Thoracic aorta (tissue), 2 donors: Measurements from ENCODE around the gene TMEM272. TPM values are rescaled to one million over a fixed set of nuclear protein-coding genes. Genes with fewer than 3 reads are reported as not detected.

ENCODE experiments used
- ATAC-seq: fragments of 150-250 bp; one replicate; pipeline ENCODE4 v1.8.0; 2017; ENCODE audit warnings: low read depth; ENCODE audit not compliant: insufficient number of reproducible peaks, low FRiP score
- DNase-seq: peaks from one replicate; pipeline ENCODE4 v3.0.0-alpha.2; 2020; ENCODE audit warnings: low spot score
- H3K27ac ChIP-seq, 2 donors: fragments of 200-600 bp; sonication (generic); 1 replicate in 1 of 2; 2 replicates in 1 of 2; pipeline ENCODE4 v1.5.1; 2016; ENCODE audit warnings: mild to moderate bottlenecking in 2 of 2, moderate library complexity in 2 of 2
- H3K27me3 ChIP-seq: fragments of 200-600 bp; sonication (generic); replicated peaks from 2 replicates; pipeline ENCODE4 v1.6.0; 2016; ENCODE audit warnings: mild to moderate bottlenecking; ENCODE audit not compliant: insufficient read depth
- H3K36me3 ChIP-seq: fragments of 200-600 bp; sonication (generic); one replicate; pipeline ENCODE4 v1.5.1; 2016
- H3K4me1 ChIP-seq, 2 donors: fragments of 200-600 bp; sonication (generic); 1 replicate in 1 of 2; 2 replicates in 1 of 2; pipeline versions ENCODE4 v1.5.1 to v1.6.0; 2016; ENCODE audit warnings: low read depth in 2 of 2, mild to moderate bottlenecking in 1 of 2; ENCODE audit not compliant: control insufficient read depth in 1 of 2
- H3K4me3 ChIP-seq: fragments of 200-600 bp; sonication (generic); 2 replicates; pipeline ENCODE4 v1.5.1; 2016; ENCODE audit warnings: mild to moderate bottlenecking
- H3K9me3 ChIP-seq: fragments of 200-600 bp; sonication (generic); 2 replicates; pipeline ENCODE4 v1.5.1; 2016
- CTCF ChIP-seq: fragments of 200-600 bp; sonication (generic); IDR thresholded peaks from one replicate; pipeline ENCODE4 v1.5.1; 2019; ENCODE audit warnings: antibody characterized with exemption
- total RNA-seq, 2 donors: library from RNA; depleted of rRNA; stranded (reverse); fragments of >200 nt; gene quantifications; one replicate each; pipeline versions ENCODE4 v1.1.0 to v1.2.3, GENCODE V29; 2016

TMEM272 gene
- total RNA-seq, 2 donors from 2014 or later = not detected

GRCh38 chr13:51767100-51767499 is 77.9 kb downstream of the TMEM272 start:
- peaks cover 26 to 51% of the 10 kb centered on the region in 2 donors for H3K4me1 ChIP-seq

GRCh38 chr13:51765142-51765515 is 79.8 kb downstream of the TMEM272 start:
- H3K27ac ChIP-seq = peak overlapping the region; percentile 81 to 84

More at GRCh38 chr13:51767100-51767499, 77.9 kb downstream of the TMEM272 start:
- Histone ChIP-seq H3K27ac (peak overlapping the region in 1 of 2 donors; percentile 81), H3K36me3 (no peaks in the 10 kb centered on the region), H3K9me3 (no peaks in the 10 kb centered on the region), H3K27me3 (no peaks in the 10 kb centered on the region), H3K4me3 (no peak overlapping the region)
- no peak for TF ChIP-seq CTCF
- ATAC-seq = no peak
- DNase-seq = no peak

GRCh38 chr13:51764184-51765141 is 80.5 kb downstream of the TMEM272 start:
- Histone ChIP-seq H3K27me3 (no peaks in the 10 kb centered on the region), H3K27ac (peak overlapping the region; percentile 81 to 84), H3K9me3 (no peaks in the 10 kb centered on the region), H3K36me3 (no peaks in the 10 kb centered on the region), H3K4me1 (peaks cover 20 to 32% of the 10 kb centered on the region in 2 donors), H3K4me3 (peak overlapping the region; percentile 37)
- DNase-seq (no peak), ATAC-seq (peak; percentile 62)
- TF ChIP-seq CTCF = no peak

More at GRCh38 chr13:51765142-51765515, 79.8 kb downstream of the TMEM272 start:
- no peak for DNase-seq
- ATAC-seq = no peak
- Histone ChIP-seq H3K36me3 (no peaks in the 10 kb centered on the region), H3K4me1 (peaks cover 21 to 39% of the 10 kb centered on the region in 2 donors), H3K9me3 (no peaks in the 10 kb centered on the region), H3K27me3 (no peaks in the 10 kb centered on the region), H3K4me3 (peak overlapping the region; percentile 37)
- TF ChIP-seq CTCF = no peak

- H3K36me3 ChIP-seq = peaks cover 4% of the 10 kb centered on the region
- no peak for DNase-seq
- no peaks in the 10 kb centered on the region for H3K27me3 ChIP-seq
- peaks cover 17 to 25% of the 10 kb centered on the region in 2 donors for H3K4me1 ChIP-seq
- TF ChIP-seq CTCF = no peak
- no peak for ATAC-seq
- H3K9me3 ChIP-seq = no peaks in the 10 kb centered on the region
- H3K27ac ChIP-seq = peak overlapping the region in 1 of 2 donors; percentile 84
- H3K4me3 ChIP-seq = no peak overlapping the region
Measured at GRCh38 chr13:51763486-51763885, 81.5 kb downstream of the TMEM272 start.

Other genes starting within 250 kb of the TMEM272 start
- 10 to 100 TPM in 1 of 2 donors, 1 to 10 TPM in 1; 4.9 to 13.3 TPM for gene DHRS12, start 41.0 kb downstream of the TMEM272 start, total RNA-seq
- gene CCDC70, start 16.8 kb upstream of the TMEM272 start, total RNA-seq = not detected
- gene ATP7B, start 166.3 kb upstream of the TMEM272 start, total RNA-seq = 1 to 10 TPM; 6.8 to 7.1 TPM
- 10 to 100 TPM; 20.7 to 30.3 TPM for gene ALG11, start 167.2 kb upstream of the TMEM272 start, total RNA-seq
- 10 to 100 TPM; 13.9 to 26.0 TPM for gene UTP14C, start 179.5 kb upstream of the TMEM272 start, total RNA-seq